8988T (cell line): ENCODE data around the gene SPEN.

ENCODE experiments used
- DNase-seq: peaks from one replicate; pipeline ENCODE4 v3.0.0; 2011

Gene SPEN

DNA sequence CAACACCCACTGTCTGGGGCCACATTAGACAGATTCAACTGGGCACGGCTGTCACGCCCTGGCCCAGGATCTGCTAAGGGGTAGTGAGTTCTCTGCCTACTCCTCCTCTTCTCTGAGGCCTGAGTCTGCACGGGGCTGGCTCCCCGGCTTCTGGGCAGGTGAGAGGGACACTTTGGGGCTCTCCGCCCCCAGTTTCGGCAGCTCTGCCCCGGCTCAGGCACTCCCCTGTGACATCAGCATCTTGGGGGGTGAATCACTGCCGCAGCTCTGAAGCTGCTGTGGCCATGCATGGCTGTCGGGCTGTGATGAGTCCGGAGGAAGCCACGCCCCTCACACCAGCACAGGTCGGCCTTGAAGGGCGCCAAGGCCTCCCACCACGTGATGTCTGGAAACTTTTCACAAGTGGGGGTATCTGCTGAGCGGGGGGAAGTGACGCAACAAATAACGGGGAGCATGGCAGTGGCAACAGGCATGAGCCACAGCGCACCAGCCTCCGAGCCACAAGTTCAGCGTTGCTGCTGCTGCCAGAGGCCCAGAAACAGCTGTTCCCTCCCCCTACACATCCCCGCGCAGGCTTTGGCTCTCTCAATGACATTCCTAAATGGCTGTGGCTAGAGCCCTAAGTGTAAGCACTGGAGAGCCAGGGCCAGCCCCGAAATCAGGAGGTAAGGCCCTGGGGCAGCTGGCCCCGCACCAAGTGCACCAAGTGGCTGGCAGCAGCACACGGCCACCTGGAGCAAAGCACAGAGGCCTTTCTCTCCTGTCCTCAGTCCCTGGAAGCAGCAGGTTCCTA lies 102.1 kb downstream of the SPEN start:
- no peak for DNase-seq

DNA sequence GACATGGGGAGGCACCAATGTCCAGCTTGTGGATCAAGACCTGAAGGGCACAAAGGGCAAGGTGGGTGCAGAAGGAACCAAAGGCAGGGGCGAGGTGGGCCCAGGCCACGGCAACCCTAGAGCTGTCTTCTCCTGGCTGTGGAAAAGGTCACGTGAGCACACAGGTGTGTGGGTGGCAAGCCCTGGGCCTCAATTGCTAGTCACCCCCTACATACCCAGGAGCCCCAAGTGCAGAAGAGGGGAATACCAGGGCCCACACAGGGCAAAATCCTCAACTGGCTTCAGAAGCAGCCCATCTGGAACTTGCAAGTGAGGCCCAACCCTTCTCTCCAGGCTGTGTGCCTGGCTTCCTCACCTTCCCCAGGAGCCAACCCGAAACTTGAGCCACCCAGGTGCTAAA lies 102.8 kb downstream of the SPEN start:
- DNase-seq = no peak

DNA sequence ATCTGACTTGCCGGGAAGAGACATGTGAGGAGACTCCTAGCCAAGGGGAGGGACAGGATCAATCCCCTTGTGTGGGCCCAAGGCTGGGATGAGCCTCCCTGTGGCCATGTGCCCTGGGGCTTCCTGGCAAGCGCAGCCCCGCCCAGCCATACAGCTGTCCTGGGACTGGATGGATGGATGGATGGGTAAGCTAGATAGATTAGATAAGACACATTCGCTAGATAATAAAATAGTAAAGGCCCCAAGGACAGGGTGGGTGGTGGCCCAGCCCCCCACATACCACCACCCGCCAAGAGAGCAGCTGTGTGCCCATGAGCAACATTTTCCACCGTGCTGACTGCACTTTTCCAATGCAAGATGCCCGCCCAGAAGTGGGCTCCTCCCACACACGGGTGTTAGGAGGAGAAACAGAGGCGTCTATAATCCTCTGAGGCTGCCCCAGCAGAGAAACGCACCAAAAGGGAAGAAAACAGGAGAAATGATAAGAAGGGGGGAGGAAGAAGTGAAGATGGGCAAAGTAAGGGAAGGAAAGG lies 103.3 kb downstream of the SPEN start:
- DNase-seq = no peak

DNA sequence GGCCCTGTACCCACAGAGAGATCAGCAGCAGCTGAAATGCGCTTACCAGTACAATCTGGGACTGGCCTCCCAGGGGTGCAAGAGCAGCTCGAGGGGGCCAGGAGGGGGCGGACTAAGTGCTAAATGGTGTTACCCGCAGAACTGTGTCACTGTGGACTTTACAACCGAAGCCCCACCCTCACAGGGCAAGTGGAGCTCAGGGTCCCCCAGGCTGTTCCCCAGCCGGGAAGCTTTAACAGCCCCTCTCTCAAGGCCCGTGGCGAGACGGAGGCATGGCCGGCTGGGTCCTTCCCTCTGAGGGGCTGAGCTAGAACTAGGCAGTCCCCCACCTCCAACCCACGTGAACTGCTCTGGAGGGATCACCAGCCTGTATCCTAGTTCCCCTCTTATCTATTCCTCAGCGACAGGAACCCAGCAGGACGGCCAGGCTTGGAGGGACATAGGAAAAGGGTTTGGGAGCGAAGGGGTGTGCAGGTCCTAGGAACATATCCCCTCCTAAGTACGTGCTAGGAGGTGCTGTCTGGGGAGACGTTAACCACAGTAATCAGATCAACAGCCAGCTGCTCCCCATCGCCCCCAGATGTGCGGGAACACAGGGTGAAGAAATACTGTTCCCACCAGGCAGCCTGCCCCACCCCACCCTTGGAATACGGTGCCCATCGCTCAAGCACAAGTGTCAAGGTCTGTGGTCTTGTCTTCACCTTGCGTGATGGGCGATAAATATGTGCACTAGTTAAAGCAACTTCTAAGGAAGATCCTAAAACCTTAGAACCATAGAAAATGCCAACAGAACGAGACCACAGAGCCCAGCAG lies 104.0 kb downstream of the SPEN start:
- DNase-seq = no peak

DNA sequence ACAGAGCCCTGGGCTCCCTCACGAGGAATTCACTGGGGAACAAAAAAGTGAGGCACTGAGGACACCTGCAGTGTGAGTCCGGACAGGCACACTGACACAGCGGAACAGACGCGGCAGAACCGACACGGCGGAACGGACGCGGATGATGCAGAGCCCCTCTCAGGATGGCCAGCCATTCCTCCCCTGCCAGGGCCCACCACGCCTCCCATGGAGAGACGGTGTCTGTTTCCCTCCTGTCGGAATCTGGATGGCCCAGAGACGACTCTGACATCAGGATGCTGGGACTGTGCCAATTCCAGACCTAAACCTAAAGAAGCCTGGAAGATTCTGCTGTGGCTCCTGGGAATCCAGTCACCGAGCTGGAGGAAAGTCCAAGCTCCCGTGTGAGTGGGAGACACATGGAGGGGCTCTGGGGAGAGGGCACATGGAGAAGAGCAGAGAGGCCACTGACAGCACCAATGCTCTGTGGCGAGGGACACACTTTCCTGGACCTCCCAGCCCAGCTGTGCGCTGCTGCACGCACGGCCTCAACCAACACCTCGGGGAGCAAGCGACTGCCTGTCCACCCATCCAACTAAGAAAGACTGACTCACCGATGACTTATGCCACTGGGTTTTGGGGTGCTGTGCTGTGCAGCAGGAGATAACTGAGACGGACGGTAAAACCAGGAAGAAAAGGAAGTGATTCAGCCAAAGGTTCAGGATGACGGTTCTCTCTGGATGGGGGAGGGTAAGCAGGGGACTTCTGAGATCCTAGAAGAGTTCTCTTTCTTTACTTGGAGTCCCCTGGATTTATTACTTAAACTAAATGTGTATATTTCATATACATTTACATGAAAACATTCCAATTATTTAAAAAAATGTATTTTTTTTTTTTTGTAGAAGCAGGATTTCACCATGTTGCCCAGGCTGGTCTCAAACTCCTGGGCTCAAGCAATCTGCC lies 105.1 kb downstream of the SPEN start:
- no peak for DNase-seq

DNA sequence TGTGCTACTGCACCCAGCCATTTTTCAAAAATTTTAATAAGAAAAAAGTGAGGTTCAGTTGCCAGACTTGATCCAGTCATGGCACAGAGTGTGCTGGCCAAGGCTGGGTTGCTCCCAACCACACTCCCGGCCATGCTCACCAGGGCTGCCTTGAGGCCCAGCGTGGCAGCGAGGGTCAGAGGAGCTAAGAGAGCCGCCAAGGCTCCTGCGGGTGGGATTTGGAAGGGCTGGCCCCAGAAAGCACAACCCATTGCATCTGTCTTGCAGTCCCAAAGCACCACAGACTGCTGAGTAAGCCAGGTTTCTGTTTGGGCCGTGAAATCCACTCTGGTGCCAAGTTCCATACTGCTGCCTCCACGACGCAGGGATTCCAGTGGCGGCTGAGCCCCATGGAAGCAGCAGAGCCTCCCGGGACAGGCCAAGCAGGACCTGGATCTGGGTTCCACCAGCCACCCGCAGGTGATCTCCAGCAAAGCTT lies 105.8 kb downstream of the SPEN start:
- DNase-seq = no peak

DNA sequence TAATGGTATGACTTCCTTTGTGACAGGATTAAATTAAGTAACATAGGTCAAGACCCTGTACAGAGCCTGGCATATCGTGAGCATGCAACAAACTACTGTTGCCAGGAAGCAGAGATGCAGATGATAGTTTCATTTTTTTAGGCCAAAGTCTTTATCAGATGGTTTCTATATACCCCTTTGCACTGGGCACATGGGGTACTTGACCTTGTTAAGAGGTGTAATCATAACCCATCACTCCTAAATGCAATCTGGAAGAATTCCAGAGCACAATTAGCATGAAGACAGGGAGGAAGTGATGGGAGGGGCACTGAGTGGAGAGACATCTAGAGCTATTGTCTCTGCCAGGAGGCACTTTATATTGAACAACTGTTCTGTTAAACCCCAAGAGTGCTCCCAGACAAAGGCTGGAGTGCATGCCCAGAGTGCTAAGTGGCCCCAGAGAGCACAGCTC lies 106.3 kb downstream of the SPEN start:
- DNase-seq = no peak

DNA sequence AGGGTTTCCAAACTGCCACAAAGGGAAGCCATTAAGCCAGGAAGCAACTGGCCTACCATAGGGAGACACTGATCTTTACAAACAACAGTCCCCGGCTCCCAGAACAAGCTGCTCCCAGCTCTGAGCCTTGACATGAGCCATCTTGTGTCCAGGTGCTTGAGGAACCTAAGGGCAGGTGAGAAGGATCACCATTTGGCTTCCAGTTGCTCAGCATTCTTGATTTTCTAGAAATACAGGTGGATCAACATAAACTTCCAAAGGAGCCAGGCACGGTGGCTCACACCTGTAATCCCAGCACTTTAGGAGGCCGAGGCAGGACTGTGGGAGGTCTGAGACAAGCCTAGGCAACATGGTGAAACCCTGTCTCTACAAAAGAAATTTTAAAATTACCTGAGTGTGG lies 106.8 kb downstream of the SPEN start:
- no peak for DNase-seq

DNA sequence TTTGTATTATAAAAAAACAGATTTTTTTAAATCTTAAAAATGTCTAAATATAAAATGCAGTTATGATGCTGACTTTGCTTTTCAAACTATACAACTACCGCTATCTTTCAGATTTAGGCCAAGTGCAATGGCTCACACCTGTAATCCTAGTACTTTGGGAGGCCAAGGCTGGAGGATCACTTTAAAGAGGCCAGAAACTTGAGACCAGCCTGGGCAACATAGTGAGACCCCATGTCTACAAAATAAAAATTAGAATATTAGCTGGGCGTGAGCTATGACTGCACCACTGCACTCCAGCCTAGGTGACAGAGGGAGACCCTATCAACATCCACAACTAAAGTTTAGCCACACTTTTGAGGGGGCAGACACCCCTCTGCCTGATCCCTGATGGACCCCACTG lies 108.0 kb downstream of the SPEN start:
- DNase-seq = no peak

DNA sequence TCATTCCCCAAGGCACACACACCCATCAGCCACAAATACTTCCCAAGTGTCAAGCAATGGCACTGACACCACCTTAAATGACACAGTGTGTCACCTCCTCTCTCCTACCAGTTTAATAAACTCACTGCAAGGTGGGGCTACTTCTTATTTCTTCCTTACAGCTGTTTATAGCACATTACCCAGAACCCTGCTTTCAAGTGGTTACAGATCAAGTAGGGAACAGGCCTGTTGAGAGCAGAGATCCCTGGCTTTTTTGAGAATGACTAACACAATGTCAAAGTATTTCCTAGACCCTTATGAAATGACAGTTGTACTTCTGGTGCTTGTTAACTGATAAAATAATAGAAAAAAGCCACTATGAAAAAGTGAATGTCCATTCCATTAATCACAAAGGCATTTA lies 108.6 kb downstream of the SPEN start:
- DNase-seq = no peak

DNA sequence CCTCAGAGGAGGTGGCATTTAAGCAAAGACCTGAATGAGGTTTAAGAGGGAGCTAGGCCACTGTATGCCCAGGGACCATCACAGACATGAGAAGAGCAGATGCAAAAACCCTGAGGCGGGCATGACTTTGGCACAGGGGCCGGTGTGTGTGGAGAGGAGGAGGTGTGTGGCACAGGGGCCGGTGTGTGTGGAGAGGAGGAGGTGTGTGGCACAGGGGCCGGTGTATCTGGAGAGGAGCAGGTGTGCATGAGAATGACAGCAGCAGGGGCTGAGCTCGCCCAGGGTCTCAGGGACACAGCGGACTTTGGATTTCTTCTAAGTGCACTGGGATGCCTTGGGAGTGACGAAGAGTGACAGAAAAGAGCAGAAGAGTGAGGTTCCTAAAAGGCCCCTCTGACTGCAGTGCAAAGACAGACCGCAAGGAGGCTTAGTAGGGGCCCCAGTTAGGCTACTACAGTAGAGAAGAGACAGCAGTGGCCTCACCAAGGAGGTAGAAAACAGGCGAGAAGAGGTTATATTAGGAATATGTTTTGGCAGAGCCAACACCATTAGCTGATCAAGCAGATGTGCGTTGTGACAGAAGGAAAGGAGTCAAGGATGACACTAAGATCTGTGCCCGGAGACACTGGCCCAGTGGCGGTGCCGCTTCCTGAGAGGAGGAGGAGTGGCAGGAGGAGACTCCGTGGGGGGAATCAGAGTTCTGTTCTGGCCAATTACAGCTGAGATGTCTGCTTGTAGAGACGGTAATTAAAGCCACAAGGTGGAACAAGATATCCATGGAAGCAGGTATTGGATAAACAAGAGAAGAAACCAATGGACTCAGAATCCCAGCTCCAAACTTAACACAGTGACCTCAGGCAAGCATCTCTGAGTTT lies 110.0 kb downstream of the SPEN start:
- DNase-seq = no peak

DNA sequence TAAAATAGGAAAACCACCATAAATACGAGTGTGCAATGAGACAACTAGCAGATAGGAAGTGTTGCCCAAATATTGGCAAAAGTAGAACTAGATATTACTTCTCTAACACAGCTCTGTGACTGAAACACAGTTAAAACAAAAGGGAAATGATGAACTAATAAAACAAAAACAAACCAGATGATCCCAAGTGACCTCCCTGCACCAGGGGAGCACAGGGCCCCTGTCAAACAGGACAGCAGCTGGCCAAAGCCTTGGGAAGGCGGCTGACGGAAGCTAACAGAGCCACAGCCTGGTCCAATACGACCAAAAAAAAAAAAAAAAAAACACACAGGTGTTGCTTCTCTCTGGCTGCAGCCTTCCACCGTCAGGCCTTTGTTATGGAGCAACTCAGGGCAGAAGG lies 110.6 kb downstream of the SPEN start:
- no peak for DNase-seq

DNA sequence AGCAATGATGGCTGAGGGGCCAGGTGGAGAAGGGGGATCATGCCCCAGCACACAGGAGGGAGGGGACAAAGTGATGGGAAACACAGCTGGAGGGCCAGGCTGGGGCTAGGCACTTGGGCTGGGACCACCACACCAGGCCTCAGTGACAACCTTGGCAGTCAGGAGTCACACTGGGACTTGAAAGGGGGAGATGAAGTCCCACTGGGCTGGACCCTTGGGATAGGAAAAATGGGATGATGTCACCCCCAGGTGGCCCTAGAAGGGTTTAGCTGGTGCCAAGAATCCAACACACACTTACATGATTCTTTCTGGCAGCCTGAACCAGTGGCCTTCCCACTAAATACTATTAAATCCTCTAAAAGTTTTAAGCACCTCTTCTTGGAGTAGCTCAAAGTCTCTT lies 111.3 kb downstream of the SPEN start:
- DNase-seq = no peak

DNA sequence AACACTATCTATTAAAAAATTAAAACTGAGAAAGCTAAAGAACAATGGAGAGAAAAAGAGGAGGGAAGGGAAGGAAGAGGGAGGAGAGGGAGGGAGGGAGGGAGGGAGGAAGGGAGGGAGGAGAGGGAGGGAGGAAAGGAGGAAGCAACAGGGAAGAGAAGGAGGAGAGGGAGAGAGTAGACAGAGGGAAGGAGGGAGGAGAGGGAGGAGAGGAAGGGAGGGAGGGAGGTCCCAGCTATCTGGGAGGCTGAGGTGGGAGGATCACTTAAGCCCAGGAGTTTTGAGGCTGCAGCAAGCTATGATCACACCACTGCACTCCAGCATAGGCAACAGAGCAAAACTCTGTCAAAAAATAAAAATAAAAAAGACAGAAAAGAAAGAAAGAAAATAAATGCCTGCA lies 111.9 kb downstream of the SPEN start:
- DNase-seq = no peak

DNA sequence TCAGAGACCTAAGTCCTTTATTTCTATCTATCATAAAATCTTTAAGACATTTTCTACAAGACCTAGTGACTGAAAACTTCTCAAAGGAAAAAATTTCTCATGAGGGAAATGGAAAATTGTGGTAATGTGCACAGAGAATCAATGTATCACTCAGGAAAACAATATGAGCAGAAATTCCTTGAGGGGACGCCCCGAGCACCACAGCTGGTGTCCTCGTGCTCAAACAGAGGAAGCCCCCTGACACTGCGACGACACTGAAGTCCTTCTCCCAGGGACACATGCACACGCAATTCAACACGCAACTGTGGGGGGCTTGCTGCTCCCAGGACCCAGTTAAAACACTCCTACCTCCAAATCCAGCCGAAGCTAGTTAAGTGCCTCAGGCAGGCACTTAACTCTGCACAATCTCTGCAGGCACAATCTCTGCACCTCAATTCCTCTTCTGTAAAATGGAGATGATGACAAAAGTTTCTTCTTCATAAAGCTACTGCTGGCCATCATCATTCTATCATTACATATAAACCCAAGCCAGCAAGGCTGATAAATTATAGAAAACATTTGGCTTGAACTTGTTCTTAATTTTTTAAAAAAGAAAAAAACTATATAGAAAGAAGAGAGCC lies 112.4 kb downstream of the SPEN start:
- no peak for DNase-seq

DNA sequence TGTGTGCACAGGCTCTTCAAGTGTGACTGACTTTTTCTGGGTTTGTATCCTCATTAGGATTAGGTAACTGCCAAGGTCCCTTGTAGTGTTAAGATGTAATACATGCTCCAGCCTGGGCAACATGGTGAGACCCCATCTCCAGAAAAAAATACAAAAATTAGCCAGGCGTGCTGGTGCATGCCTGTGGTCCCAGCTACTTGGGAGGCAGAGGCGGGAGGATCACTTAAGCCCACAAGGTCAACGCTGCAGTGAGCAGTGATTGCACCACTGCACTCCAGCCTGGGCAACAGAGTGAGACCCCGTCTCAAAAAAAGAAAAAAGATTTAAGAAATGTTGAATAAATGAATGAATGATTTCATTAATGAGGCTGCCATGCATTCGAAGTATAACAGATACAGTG lies 113.3 kb downstream of the SPEN start:
- DNase-seq = no peak

DNA sequence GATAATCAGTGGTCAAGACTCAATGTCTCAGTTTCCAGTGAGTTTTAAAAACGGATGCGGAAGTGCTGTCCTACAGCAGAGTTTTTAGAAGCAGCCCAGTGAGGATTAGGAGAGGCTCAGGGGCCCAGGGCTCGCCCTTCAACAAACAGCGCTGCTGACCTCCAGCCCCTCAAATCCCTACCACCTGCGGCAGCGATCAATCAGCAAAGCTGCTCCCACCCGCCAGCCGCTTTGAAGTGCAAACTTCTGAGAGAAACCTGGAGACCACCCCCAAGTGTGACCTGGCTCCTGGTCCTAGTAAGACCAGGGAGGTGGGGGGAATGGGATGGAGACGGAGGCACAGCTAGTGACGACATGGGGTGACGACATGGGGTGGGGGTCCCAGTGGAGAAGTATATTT lies 114.0 kb downstream of the SPEN start:
- DNase-seq = no peak

DNA sequence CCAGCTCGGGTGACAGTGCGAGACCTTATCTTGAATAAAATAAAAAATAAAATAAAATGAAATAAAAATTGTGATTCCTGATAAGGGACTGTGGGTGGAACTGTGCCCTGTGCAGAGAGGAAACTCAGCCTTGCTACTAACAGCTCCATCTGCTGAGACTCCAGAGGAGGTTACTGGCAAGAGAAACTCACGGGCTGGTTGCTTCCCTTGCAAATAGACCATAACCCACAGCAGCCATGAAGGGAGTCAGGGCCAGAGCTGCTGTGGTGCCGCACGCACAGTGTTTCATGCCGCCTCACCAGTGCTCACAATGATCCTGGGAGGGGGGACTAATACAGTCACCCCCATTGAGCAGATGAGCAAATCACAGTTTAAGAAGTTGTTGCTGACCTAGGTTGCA lies 114.7 kb downstream of the SPEN start:
- DNase-seq = no peak

DNA sequence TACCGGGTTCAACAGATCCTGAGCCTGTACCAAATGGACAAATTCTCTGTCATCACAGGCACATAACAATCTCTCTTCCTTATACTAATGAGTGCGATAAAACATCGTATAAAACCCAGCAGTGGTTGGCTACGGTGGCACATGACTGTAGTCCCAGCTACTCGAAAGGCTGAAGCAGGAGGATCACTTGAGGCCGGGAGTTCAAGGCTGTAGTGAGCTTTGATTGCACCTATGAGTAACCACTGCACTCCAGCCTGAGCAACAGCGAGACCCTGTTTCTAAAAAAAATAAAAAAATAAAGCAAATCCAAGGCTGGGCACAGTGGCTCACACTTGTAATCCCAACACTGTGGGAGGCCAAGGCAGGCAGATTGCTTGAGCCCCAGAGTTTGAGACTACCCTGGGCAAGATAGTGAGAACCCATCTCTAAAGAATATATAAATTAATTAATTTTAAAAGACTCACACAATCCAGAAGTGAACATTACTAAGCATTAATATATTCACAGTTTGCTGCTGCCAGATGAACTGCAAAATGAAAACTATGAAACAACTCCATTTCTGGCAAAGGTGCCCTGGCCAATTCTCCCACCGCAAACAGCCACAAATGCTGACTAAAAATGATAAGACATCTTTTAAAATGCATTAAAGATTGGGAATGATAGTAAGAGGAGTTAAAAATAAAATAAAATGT lies 115.3 kb downstream of the SPEN start:
- DNase-seq = no peak

DNA sequence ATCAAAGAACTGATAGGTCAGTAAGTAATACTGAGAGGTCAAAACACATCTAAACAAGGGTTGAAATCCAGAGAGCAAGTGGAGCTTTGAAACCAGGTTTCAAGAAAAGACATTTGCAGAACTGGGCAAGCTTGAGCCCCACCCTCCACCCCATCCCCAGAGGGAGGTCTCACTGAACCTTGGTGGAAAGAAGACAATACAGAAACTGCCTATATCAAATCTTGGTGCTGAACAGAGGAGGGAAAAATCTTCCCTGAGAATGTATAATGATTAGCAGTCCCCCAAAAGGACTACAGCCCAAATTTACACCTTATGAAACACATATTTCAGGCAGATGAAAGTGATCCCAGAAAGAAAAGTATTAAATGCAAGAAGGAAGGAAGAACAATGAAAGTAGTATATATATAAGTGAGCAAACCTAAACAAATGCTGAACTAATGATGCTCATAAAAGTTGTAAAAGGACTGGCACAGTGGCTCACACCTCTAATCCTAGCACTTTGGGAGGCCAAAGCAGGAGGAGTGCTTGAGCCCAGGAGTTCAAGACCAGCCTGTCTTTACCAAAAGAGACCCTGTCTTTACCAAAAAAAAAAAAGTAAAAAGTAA lies 116.0 kb downstream of the SPEN start:
- no peak for DNase-seq
